A673 (cell line): ENCODE data around the gene PRR23E. TPM values are rescaled to one million over a fixed set of nuclear protein-coding genes. Genes with fewer than 3 reads are reported as not detected.
A peak's percentile ranks its signal among the peaks of the same experiment; 100 is the strongest.

ENCODE experiments used
- BruUV-seq: library from RNA; stranded (reverse); fragments of 400-500 nt; replicated peaks from 2 replicates; lab custom pipeline; 2021; lab: Mats Ljungman, UMichigan
- CTCF ChIA-PET: fragments of 300-600 bp; sonication (Branson Sonifier 250); formaldehyde crosslinking; loops from one replicate; lab custom pipeline; 2022; ENCODE audit warnings: antibody characterized with exemption; lab: Charles Lee
- POLR2A ChIA-PET: fragments of 300-600 bp; sonication (Branson Sonifier 250); formaldehyde crosslinking; loops from one replicate; lab custom pipeline; 2022; ENCODE audit warnings: antibody characterized with exemption; ENCODE audit not compliant: low non-redundant PET; lab: Charles Lee
- DNase-seq: peaks from one replicate; pipeline ENCODE4 v3.0.0-alpha.2; 2015; ENCODE audit warnings: low spot score
- H3K27ac ChIP-seq: fragments of 200-600 bp; sonication (generic); 2 replicates; pipeline ENCODE4 v1.5.1; 2016; ENCODE audit warnings: mixed run types, low read depth, mild to moderate bottlenecking, mixed read lengths, antibody characterized with exemption, low read length; ENCODE audit not compliant: poor library complexity, severe bottlenecking
- H3K27me3 ChIP-seq: fragments of 200-600 bp; sonication (generic); replicated peaks from 2 replicates; pipeline ENCODE4 v1.6.1; 2017; ENCODE audit warnings: mixed run types, low read depth, mild to moderate bottlenecking, mixed read lengths, antibody characterized with exemption, low read length; ENCODE audit not compliant: insufficient read depth, poor library complexity
- H3K36me3 ChIP-seq: fragments of 200-600 bp; sonication (generic); 2 replicates; pipeline ENCODE4 v1.6.1; 2016; ENCODE audit warnings: mixed run types, mild to moderate bottlenecking, mixed read lengths, antibody characterized with exemption, low read length; ENCODE audit not compliant: insufficient read depth, poor library complexity, severe bottlenecking
- H3K4me1 ChIP-seq: fragments of 200-600 bp; sonication (generic); 2 replicates; pipeline ENCODE4 v1.6.1; 2017; ENCODE audit warnings: mixed run types, mild to moderate bottlenecking, mixed read lengths, antibody characterized with exemption, low read length; ENCODE audit not compliant: insufficient read depth, poor library complexity, severe bottlenecking
- H3K4me3 ChIP-seq: fragments of 200-600 bp; sonication (generic); 2 replicates; pipeline ENCODE4 v1.5.1; 2016; ENCODE audit warnings: low read depth, mixed run types, mild to moderate bottlenecking, mixed read lengths, low read length; ENCODE audit not compliant: poor library complexity, severe bottlenecking
- H3K9me3 ChIP-seq: fragments of 200-600 bp; sonication (generic); 2 replicates; pipeline ENCODE4 v1.6.1; 2016; ENCODE audit warnings: mixed run types, low read depth, mild to moderate bottlenecking, mixed read lengths, antibody characterized with exemption, low read length; ENCODE audit not compliant: poor library complexity, severe bottlenecking
- EZH2 ChIP-seq: fragments of 200-600 bp; sonication (generic); IDR thresholded peaks from 2 replicates; pipeline ENCODE4 v1.6.1; 2017; ENCODE audit warnings: borderline replicate concordance, low read depth, mild to moderate bottlenecking, mixed read lengths, antibody characterized with exemption, low read length; ENCODE audit not compliant: poor library complexity, severe bottlenecking
- intact Hi-C: fragments of 100-400 bp; cut with micrococcal nuclease; formaldehyde crosslinking; loops from one replicate; pipeline ENCODE4 v1.10.0; 2022; ENCODE audit not compliant: unreplicated experiment
- total RNA-seq: library from RNA; stranded (reverse); gene quantifications from 2 replicates; pipeline ENCODE4 v1.2.3, GENCODE V29; 2021
- TF ChIP-seq, protein P1 (sequence below): fragments of 300-800, 200-600 bp; sonication (generic); conservative IDR thresholded peaks from 2 replicates; pipeline ENCODE4 v1.5.1; 2017; ENCODE audit warnings: low read depth, mild to moderate bottlenecking, antibody characterized with exemption, low read length, moderate library complexity, mixed read lengths

Gene PRR23E
- total RNA-seq, 1 experiment from 2014 or later, result not detected

DNA sequence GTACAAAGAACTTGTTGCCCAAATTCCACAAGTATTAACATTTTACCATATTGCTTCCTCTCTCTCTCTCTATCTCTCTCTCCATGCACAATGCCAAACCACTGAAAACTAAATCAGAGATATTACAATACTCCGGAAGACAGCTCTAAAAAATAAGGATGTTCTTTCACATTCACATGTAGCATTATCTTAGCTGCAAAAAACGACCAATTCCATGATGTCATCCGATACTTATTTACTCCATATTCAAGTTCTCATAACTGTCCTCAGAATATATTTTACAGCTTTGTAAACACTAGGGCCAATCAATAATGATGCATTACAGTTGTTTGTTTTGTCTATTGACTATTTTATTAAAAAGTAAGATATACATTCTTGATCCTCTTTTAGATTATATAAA, 7.7 kb upstream of the PRR23E start:
- intact Hi-C loops, result no loop called here
- H3K27me3 ChIP-seq, result no peaks in the 10 kb centered on the region
- no TSS peak for BruUV-seq
- H3K9me3 ChIP-seq, result no peaks in the 10 kb centered on the region
- no peak overlapping the region for H3K27ac ChIP-seq
- no peak for DNase-seq
- ChIA-PET CTCF (no interaction called here), POLR2A (no interaction called here)
- H3K4me3 ChIP-seq, result no peak overlapping the region
- no peaks in the 10 kb centered on the region for H3K36me3 ChIP-seq
- TF ChIP-seq, protein P1, sequence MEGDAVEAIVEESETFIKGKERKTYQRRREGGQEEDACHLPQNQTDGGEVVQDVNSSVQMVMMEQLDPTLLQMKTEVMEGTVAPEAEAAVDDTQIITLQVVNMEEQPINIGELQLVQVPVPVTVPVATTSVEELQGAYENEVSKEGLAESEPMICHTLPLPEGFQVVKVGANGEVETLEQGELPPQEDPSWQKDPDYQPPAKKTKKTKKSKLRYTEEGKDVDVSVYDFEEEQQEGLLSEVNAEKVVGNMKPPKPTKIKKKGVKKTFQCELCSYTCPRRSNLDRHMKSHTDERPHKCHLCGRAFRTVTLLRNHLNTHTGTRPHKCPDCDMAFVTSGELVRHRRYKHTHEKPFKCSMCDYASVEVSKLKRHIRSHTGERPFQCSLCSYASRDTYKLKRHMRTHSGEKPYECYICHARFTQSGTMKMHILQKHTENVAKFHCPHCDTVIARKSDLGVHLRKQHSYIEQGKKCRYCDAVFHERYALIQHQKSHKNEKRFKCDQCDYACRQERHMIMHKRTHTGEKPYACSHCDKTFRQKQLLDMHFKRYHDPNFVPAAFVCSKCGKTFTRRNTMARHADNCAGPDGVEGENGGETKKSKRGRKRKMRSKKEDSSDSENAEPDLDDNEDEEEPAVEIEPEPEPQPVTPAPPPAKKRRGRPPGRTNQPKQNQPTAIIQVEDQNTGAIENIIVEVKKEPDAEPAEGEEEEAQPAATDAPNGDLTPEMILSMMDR, result no peak
- no peak for TF ChIP-seq EZH2
- H3K4me1 ChIP-seq, result no peaks in the 10 kb centered on the region

DNA sequence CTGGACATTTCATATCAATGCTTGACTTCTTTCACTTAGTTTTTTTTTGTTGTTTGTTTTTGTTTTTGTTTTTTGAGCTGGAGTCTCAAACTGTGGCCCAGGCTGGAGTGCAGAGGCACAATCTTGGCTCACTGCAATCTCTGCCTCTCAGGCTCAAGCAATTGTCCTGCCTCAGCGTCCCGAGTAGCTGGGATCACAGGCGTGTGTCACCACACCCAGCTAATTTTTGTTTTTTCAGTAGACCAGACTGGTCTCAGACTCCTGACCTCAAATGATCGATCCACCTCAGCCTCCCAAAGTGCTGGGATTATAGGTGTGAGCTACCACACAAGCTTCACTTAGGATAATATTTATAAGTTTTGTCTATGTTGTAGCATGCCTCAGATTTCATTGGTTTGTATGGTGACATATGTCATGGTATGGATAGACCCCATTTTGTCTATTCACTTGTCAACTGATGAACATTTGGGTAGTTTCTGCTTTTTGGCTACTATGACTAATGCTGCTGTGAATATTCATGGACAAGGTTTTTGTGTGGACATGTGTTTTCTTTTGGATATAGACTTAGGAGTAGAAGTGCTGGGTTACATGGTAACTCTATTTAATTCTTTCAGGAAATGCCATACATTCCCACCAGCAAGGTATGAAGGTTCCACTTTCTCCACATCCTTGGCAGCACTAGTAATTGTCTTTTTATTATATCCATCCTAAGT, 6.8 kb upstream of the PRR23E start:
- Histone ChIP-seq H3K27ac (no peak overlapping the region), H3K27me3 (no peaks in the 10 kb centered on the region), H3K4me3 (no peak overlapping the region), H3K4me1 (no peaks in the 10 kb centered on the region), H3K36me3 (no peaks in the 10 kb centered on the region), H3K9me3 (peaks cover 6% of the 10 kb centered on the region)
- DNase-seq, result peak; percentile 15
- no TSS peak for BruUV-seq
- ChIA-PET CTCF (no interaction called here), POLR2A (no interaction called here)
- TF ChIP-seq, protein P1, result no peak
- TF ChIP-seq EZH2, result no peak
- intact Hi-C loops, result no loop called here

DNA sequence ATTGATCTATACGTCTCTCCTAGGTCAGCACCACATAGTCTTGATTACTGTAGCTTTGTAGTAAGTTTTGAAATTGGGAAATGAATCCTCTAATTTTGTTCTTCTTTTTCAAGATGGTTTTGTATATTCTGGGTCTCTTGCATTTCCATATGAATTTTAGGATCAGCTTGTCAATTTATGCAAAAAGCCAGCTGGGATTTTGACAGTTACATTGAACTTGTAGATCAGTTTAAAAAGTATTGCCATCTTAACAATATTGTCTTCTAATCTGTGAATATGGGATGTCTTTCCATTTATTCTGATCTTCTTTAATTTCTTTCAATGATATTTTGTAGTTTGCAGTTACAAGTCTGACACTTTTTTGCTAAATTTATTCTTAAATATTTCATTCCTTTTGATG, 5.6 kb upstream of the PRR23E start:
- Histone ChIP-seq H3K4me1 (no peaks in the 10 kb centered on the region), H3K4me3 (no peak overlapping the region), H3K9me3 (peaks cover 11% of the 10 kb centered on the region), H3K27ac (no peak overlapping the region), H3K27me3 (no peaks in the 10 kb centered on the region), H3K36me3 (no peaks in the 10 kb centered on the region)
- DNase-seq, result no peak
- TF ChIP-seq, protein P1, result no peak
- no peak for TF ChIP-seq EZH2
- no TSS peak for BruUV-seq
- POLR2A ChIA-PET, result no interaction called here
- CTCF ChIA-PET, result no interaction called here
- intact Hi-C loops, result no loop called here
